GM11168 (cell line): ENCODE measurements around the gene PKD1L1.

ENCODE experiments used
- in situ Hi-C: fragments of 300-500 bp; cut with MboI; formaldehyde crosslinking; loops from one replicate; pipeline ENCODE4 v1.12.0; 2022; ENCODE audit warnings: low sequenced_read_pairs; ENCODE audit not compliant: unreplicated experiment

Gene PKD1L1

DNA sequence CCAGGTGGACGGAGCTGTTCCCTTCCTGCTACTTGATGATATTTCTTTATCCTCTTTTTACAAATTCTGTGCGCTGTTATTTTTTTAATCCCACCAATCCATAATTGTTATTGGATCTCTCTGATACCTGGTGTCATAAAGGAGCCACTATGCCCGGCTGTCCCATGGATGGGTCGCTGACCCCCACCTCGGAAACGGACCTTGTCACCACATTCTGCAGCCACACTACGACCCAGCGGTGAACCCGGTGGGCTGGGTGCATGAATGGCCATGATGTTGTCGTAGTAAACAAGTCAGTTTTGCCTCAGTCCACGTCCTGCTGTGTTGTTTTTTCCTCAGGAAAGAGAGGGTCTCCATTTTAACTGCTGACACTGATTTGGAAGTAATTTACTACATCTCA is 112.2 kb downstream of the PKD1L1 start:
- in situ Hi-C loops = loop anchor here (10.0 kb wide), 1 partner anchor 571 kb away; no protein-coding TSS in a partner anchor

DNA sequence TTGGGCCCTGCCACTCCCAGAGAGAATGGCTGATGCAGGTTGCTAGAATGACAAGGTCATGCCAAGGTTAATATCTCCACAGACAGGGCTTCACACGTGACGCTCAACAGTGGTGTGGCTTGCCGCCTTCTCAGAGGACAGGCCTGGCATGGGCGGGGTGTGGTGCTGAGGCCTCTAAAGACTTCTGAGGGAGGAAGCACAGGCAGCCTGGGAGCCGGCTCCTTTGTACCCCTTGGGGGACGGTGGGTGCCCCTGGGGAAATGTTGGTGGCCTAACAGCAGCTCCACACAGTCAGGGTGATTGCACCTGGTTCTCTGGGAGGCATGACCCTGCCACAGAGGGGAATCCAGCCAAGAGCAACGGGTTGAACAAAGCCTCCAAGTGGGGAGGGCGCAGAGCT is 115.1 kb downstream of the PKD1L1 start:
- in situ Hi-C loops = loop anchor here (10.0 kb wide), 1 partner anchor 568 kb away; no protein-coding TSS in a partner anchor

GRCh38 chr7:47832105-47832715 is 116.1 kb downstream of the PKD1L1 start:
- in situ Hi-C loops = loop anchor here (10.0 kb wide), 1 partner anchor 567 kb away; no protein-coding TSS in a partner anchor

DNA sequence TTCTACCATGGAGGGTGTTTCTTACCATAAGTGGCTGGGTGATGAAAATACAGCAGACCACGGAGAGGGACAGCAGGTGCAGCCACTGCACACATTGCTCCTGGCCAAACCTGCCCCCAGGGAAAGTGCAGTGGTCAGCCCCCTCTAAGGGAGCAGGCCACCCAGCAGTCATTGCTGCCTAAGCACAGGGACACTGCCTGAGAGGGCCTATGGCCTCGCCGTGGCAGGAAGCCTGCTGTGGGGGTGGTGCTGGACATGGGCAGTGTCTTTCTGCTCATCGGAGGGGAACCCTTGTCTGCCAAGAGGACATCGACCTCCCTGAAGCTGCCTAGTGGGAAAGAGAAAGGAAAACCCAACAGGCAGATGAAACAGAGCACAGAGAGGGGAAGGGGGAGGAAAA is 118.3 kb downstream of the PKD1L1 start:
- in situ Hi-C loops = loop anchor here (10.0 kb wide), 1 partner anchor 565 kb away; no protein-coding TSS in a partner anchor

DNA sequence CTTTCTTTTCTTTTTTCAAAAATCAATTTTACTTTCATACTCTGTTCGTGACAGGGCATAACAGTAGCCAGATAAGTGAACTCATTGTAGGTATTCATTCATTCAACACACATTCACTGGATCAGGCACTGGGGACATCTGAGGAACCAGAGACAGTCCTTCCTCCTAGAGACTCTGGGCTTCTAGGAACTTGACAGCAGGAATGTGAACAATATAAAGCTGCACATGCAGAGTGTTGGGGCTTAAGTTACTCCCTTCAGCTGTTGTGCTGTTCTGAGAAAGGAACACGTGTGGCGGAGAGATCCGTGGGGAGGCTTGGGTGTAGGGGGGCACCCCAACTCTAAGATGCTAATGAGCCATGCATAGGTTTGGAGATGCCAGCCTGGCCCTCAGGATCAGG is 120.4 kb downstream of the PKD1L1 start:
- in situ Hi-C loops = loop anchor here (10.0 kb wide), 1 partner anchor 383 kb away; no protein-coding TSS in a partner anchor

GRCh38 chr7:47827351-47827756 is 120.9 kb downstream of the PKD1L1 start:
- in situ Hi-C loops = loop anchor here (10.0 kb wide), 1 partner anchor 383 kb away; no protein-coding TSS in a partner anchor

DNA sequence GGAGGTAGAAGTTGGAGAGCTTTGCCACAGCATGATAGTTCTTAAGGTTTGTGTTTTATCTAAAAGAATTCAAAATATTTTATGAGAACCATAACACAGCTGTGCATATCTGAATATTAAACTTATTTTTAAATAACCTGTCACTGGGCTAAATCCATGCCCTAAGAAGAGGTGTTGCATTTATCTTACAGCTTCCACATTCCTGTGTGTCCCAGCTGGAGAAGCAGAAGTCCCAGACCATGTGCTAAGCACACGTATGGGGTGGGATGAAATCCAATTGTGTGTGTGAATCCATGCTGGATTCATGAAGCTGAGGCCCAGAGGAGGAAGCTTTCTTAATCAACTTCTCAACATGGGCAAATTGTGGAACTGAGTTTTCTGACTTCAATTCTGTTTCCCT is 121.5 kb downstream of the PKD1L1 start:
- in situ Hi-C loops = loop anchor here (10.0 kb wide), 1 partner anchor 382 kb away; no protein-coding TSS in a partner anchor

GRCh38 chr7:47819607-47819920 is 128.7 kb downstream of the PKD1L1 start:
- in situ Hi-C loops = loop anchor here (10.0 kb wide), 1 partner anchor 245 kb away; no protein-coding TSS in a partner anchor

- in situ Hi-C loops = loop anchor here (10.0 kb wide), 1 partner anchor 244 kb away; no protein-coding TSS in a partner anchor
These were observed 129.3 kb downstream of the PKD1L1 start for GRCh38 chr7:47818796-47819606.

DNA sequence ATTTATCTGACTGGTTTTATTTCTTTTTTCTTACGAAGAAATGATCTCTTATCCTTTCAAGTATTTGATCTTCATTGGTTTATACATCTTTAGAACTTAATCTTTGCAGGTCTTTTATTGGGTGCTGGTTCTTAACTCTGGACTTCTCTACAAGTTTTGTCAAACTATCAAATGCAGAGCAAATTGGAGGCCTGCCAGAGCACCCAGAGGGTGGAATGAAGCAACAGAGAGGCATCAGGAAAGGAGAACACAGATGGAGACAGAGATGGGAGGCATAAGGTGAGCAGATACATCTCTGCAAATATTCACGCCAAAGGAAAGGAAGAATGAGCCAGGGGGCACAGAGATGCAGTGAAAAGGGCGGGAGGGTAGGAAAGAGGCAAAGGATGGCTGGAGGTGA is 130.3 kb downstream of the PKD1L1 start:
- in situ Hi-C loops = loop anchor here (10.0 kb wide), 1 partner anchor 243 kb away; no protein-coding TSS in a partner anchor

DNA sequence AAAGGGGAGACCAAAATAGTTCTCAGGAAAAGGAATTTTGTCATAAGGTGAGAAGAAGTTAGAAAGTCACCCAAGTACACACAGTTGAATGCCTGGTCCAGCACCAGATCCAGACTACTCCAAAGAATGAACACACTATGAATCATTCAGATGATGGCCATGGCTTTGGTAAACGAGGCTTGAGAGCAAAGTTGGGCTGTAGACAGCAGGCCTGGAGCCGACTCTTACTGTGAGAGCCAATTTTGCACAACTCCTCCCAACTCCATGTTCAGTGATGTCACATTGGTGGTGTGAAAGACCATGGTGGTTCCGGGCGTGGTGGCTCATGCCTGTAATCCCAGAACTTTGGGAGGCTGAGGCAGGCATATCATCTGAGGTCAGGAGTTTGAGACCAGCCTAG is 131.6 kb downstream of the PKD1L1 start:
- in situ Hi-C loops = loop anchor here (10.0 kb wide), 1 partner anchor 242 kb away; no protein-coding TSS in a partner anchor

DNA sequence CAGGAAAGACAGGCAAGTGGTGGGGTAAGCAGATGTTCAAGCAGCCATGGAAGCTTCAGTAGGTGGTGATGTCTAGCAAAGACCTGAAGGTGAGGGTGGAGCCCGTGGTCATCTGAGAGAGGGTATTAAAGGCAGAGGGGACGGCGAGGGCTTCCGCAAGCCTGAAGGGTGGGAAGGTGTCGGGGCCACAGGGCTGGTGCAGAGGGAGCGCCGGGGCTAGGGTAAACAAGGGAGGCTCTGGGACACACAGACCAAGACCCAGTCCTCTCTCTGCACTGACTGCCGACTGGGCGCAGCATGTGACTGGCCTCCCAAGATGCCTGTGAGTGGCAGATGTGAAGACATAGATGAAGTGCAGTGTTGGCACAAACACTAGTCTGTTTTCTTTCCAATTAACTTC is 132.4 kb downstream of the PKD1L1 start:
- in situ Hi-C loops = loop anchor here (10.0 kb wide), 1 partner anchor 241 kb away; no protein-coding TSS in a partner anchor

DNA sequence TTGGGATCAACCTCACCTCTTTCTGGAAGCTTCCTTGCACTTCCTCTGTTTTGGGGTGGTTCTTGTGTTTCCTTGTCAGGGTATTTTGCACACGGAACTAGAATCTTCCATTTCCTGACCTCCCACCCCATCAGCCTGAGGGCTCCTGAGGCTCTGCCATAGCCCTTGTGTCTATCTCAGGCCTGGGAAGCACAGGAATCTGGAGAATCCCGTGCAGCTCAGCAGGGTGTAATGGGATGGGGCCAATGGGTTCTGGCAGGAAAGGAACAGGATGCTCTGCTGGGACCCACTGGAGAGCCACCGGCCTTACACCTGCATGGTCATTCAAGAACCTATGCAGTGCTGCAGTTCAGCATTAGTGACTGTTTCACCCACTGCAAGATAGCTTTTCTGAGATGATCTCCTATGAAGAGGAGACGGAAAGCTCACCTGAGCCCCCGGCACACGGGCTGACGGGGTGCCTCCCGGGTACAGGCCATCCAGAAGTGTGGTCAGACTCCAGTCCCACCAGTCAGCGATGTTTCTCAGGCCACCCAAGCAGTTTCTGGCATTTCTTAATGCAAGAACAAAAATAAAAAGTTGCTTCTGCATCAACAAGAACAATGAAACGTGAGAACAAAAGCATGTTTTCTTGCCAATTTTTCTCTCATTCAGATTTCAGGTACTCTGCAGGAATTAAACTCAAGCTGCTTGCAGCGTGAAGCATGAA is 133.2 kb downstream of the PKD1L1 start:
- in situ Hi-C loops = loop anchor here (10.0 kb wide), 1 partner anchor 240 kb away; no protein-coding TSS in a partner anchor

- in situ Hi-C loops = loop anchor here (10.0 kb wide), 1 partner anchor 239 kb away; no protein-coding TSS in a partner anchor
These were observed 134.5 kb downstream of the PKD1L1 start for GRCh38 chr7:47813620-47814260.

GRCh38 chr7:47812429-47813136 is 135.7 kb downstream of the PKD1L1 start:
- in situ Hi-C loops = loop anchor here (10.0 kb wide), 1 partner anchor 238 kb away; no protein-coding TSS in a partner anchor

DNA sequence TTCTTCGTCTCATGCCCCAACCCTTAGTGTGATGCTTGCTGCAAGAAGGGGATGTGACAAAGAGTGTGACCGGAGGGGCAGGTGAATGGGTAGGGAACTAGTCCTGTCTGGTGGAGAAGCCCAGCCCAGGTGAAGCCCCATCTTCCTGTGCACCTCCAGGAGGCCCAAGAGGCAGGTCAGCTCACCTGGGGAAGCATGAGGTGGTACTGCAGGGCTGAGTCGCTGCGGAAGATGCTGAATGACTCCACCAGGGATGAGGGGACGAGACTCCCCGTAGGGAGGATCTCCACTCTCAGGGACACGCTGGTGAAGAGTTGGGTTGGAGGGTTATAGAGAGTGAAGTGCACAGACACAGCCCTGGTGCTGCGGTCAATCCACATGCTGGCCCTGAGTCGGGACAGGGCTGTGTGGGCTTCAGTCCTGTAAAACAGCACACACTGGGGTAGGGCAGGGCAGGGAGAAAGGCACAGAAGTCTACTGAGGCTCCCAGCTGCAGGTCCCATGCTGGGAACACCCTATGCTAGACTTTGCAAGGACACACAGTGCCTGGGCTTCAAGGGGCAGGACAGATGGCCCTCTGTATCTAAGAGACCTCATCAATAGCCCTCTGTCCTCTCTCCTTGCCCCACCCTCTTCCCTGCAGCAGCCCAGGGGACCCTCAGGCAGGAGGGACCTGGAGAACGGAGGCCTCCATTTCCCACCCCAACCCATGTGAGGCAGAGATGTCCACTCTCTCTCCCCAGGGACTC is 136.5 kb downstream of the PKD1L1 start:
- in situ Hi-C loops = loop anchor here (10.0 kb wide), 1 partner anchor 237 kb away; no protein-coding TSS in a partner anchor

DNA sequence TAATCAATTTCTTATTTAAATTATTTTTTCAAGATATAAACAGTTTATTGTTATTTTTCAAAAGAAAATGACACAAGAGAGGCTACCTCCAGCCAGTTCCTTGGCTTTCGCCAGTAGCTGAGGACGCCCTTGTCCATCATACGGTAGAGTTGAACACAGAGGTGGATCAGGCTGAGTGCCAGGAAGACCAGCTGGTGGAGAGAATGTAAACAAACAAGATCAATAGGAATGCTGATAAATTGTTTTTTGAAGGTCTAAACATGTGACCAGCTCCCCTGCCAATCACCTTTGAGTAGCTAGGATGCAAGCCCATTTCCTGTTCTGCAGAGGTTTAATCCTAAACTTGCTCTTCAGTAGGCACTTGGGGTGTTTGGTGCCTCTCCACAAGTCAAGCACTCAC is 138.9 kb downstream of the PKD1L1 start:
- in situ Hi-C loops = no loop called here

DNA sequence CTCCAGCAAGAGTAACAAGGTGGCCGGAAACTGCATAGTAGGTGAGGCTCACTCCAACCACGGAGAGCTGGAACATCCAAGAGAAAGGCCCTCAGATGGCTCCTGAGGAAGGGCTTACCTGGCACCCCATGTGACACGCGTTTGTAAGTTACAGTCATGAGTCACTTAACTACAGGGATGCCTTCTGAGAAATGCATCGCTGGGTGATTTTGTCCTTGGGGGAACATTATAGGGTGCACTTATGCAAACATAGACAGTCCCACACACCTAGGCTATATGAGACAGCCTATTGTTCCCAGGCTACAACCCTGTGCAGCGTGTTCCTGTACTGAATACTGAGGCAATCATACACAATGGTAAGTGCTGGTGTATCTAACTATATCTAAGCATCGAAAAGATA is 139.9 kb downstream of the PKD1L1 start:
- in situ Hi-C loops = no loop called here
